Heart left ventricle (tissue), 13 donors: Measurements from ENCODE around the gene MED12L.

Source experiments
- POLR2A ChIP-seq, 2 donors: fragments of 450-650 bp; IDR thresholded peaks; one replicate each; pipeline ENCODE4 v1.6.1; 2017; ENCODE audit warnings: antibody characterized with exemption in 2 of 2, mild to moderate bottlenecking in 2 of 2, moderate library complexity in 2 of 2
- TF ChIP-seq, protein P1 (sequence below), 12 donors: fragments of 200-600 bp; sonication (generic) in 4 of 12; IDR thresholded peaks; one replicate each; pipeline versions ENCODE4 v1.5.0 to v1.8.0; 2018 to 2022; ENCODE audit warnings: antibody characterized with exemption in 12 of 12, mild to moderate bottlenecking in 5 of 12
- donor health status: ischemic (EF 13 %, LVEDD 7.1; RV severe dilation, severe dysfunction).
- donor health status: DM: no; HTN: yes; CAD: no.
- donor health status: DM: no; HTN: no; CAD: no.
- donor health status: ischemic (EF 25% LVEDD 6.9; RV normal size, moderate dysfunction).
- donor health status: ischemic (EF 25% LVEDD 5.7; RV mildly dilated, moderate dysfunction).
- donor health status: ischemic (EF 35%, LVEDD 5.7; RV mildly dilated, moderate dysfunction).
- donor health status: nonischemic (EF 11% LVEDD 7.7; RV severe dilation, severe dysfunction).
- donor health status: DM: yes; HTN: yes; CAD: no.
- donor health status: PGD.
- donor health status: ischemic (EF 29% LVEDD 5.4; RV normal size, mild dysfunction).
- donor health status: nonischemic (EF 23%, LVEDD 6.1; RV moderate dilation, normal function).

DNA sequence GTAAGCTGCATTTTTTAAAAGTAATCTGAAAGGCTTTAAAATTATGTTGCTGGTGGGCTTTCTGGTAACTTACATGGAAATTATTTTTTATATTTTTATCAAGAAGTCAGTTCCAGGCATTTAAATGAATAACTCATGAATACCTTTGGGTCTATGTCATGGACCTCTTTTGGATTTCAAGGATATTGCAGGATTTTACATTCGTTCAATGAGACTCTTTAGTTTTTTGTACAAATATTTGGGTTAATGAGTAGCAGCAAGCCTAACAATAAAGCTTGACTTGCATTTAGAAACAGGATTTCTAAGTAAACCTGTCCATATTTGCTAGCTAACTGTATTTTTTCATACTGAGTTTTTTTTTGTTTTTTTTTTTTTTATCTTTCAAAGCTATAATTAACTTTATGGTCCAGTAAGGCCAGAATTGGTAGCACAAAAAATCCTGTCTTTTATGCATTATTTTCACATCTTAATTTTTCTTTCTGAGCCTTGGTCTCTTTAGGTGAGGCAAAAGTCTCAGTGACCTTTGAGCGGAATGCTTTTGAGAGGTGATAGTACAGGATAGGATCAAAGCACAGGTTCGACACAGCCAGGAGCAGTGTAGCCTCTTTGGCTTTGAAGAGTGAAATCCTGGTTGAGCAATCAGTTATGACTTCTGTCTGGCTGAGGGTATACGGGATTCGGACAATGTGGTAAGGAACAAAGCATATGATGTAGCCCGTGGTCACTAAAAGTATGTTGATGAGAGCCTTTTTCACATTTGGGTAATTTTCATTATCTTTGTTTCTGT, 112.7 kb downstream of the MED12L start:
- no peak for TF ChIP-seq POLR2A (IDR thresholded peaks at IDR 0.05)
- TF ChIP-seq, protein P1, sequence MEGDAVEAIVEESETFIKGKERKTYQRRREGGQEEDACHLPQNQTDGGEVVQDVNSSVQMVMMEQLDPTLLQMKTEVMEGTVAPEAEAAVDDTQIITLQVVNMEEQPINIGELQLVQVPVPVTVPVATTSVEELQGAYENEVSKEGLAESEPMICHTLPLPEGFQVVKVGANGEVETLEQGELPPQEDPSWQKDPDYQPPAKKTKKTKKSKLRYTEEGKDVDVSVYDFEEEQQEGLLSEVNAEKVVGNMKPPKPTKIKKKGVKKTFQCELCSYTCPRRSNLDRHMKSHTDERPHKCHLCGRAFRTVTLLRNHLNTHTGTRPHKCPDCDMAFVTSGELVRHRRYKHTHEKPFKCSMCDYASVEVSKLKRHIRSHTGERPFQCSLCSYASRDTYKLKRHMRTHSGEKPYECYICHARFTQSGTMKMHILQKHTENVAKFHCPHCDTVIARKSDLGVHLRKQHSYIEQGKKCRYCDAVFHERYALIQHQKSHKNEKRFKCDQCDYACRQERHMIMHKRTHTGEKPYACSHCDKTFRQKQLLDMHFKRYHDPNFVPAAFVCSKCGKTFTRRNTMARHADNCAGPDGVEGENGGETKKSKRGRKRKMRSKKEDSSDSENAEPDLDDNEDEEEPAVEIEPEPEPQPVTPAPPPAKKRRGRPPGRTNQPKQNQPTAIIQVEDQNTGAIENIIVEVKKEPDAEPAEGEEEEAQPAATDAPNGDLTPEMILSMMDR (IDR thresholded peaks at IDR 0.05) = no peak
